Measurements from ENCODE around the gene BRSK2.
"Not testable (repeated sequence)": the region's sequence is repeated elsewhere in the genome, so short reads cannot be mapped to it uniquely, and the experiment has no call there.

DNA sequence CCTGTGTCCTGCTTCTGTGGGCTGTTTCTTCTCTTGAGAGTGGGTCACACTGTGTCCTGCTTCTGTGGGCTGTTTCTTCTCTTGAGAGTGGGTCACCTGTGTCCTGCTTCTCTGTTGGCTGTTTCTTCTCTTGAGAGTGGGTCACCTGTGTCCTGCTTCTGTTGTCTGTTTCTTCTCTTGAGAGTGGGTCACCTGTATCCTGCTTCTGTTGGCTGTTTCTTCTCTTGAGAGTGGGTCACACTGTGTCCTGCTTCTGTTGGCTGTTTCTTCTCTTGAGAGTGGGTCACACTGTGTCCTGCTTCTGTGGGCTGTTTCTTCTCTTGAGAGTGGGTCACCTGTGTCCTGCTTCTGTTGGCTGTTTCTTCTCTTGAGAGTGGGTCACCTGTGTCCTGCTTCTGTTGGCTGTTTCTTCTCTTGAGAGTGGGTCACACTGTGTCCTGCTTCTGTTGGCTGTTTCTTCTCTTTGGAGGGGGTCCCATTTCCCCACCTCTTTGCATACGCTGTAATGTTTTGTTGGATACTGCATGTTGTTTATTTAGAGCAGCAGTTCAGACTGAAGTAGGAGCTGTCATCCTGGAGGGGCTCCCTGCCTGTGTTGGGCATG is 28.6 kb downstream of the BRSK2 start:
- TF ChIP-seq CTCF (conservative IDR thresholded peaks at IDR 0.05; ENCODE audit: low read depth, low read length); RCOR1 (IDR thresholded peaks at IDR 0.05; ENCODE audit: insufficient replicate concordance, low read length): not testable (repeated sequence)

All from IMR-90 (cell line).